Activated T-cell treated with anti-CD3 and anti-CD28 coated beads, Interleukin-2, amount 50 U/mL, for 48 hours (primary cell): ENCODE measurements around the gene OBP2A.
"Not testable (repeated sequence)": the region's sequence is repeated elsewhere in the genome, so short reads cannot be mapped to it uniquely, and the experiment has no call there.

Experiments
- DNase-seq, 2 experiments: peaks; one replicate each; pipeline ENCODE4 v3.0.0-alpha.2; 2020

OBP2A gene

GRCh38 chr9:135545646-135546176 lies at the start of gene OBP2A:
OBP2A (plus strand) TSS chr9:135546126; CDS start chr9:135546181, 55 bp downstream.
- DNase-seq = not testable (repeated sequence)

- DNase-seq = no peak
Observed at GRCh38 chr9:135498381-135499126, 47.4 kb upstream of the OBP2A start.

- DNase-seq = peak; percentile 91
Observed at GRCh38 chr9:135499326-135500070, 46.4 kb upstream of the OBP2A start.

GRCh38 chr9:135500071-135500524 lies 45.8 kb upstream of the OBP2A start:
- no peak for DNase-seq

- DNase-seq = peak; percentile 86 to 90
Observed at GRCh38 chr9:135500525-135501260, 45.2 kb upstream of the OBP2A start, which contains the start of gene MRPS2. MRPS2 (plus strand) TSS chr9:135500682; CDS start chr9:135500711, 29 bp downstream.

GRCh38 chr9:135501261-135502167 lies 44.4 kb upstream of the OBP2A start:
- DNase-seq = no peak

GRCh38 chr9:135502168-135502872 lies 43.6 kb upstream of the OBP2A start:
- DNase-seq = no peak

- DNase-seq = no peak
Observed at GRCh38 chr9:135502873-135503321, 43.0 kb upstream of the OBP2A start.

GRCh38 chr9:135503371-135504261 lies 42.3 kb upstream of the OBP2A start:
- no peak for DNase-seq

- DNase-seq = peak; percentile 64 to 72
Observed at GRCh38 chr9:135504262-135505243, 41.4 kb upstream of the OBP2A start.

GRCh38 chr9:135505406-135506187 lies 40.3 kb upstream of the OBP2A start:
- DNase-seq = no peak

GRCh38 chr9:135506327-135507103 lies 39.4 kb upstream of the OBP2A start:
- no peak for DNase-seq

GRCh38 chr9:135507104-135508035 lies 38.6 kb upstream of the OBP2A start:
- DNase-seq = no peak

GRCh38 chr9:135508211-135508820 lies 37.6 kb upstream of the OBP2A start:
- DNase-seq = no peak

GRCh38 chr9:135509458-135509857 lies 36.5 kb upstream of the OBP2A start:
- DNase-seq = no peak

- no peak for DNase-seq
Observed at GRCh38 chr9:135512241-135512603, 33.7 kb upstream of the OBP2A start.
